ENCODE measurements around the gene SCYL3.
"Not testable (repeated sequence)": the region's sequence is repeated elsewhere in the genome, so short reads cannot be mapped to it uniquely, and the experiment has no call there.

Gene SCYL3

GRCh38 chr1:169890761-169891538, 2.7 kb downstream of the SCYL3 start:
- H3K27ac Mint-ChIP-seq, result peak overlapping the region; percentile 91
- H3K27me3 Mint-ChIP-seq, result no peaks in the 10 kb centered on the region
- H3K9me3 Mint-ChIP-seq, result no peaks in the 10 kb centered on the region
- H3K4me1 Mint-ChIP-seq (ENCODE audit: low read depth), result peaks cover 53% of the 10 kb centered on the region
- peak overlapping the region; percentile 86 for H3K4me3 Mint-ChIP-seq
- H3K36me3 Mint-ChIP-seq (ENCODE audit: low read depth), result peaks cover 30% of the 10 kb centered on the region

GRCh38 chr1:169889871-169890270, 3.8 kb downstream of the SCYL3 start:
- H3K36me3 Mint-ChIP-seq (ENCODE audit: low read depth), result peaks cover 39% of the 10 kb centered on the region
- no peak overlapping the region for H3K4me3 Mint-ChIP-seq
- H3K4me1 Mint-ChIP-seq (ENCODE audit: low read depth), result peaks cover 53% of the 10 kb centered on the region
- H3K27ac Mint-ChIP-seq, result peak overlapping the region; percentile 73
- no peaks in the 10 kb centered on the region for H3K9me3 Mint-ChIP-seq
- H3K27me3 Mint-ChIP-seq, result no peaks in the 10 kb centered on the region

- H3K27ac Mint-ChIP-seq, result no peak overlapping the region
- peaks cover 40% of the 10 kb centered on the region for H3K4me1 Mint-ChIP-seq (ENCODE audit: low read depth)
- H3K27me3 Mint-ChIP-seq, result no peaks in the 10 kb centered on the region
- H3K36me3 Mint-ChIP-seq (ENCODE audit: low read depth), result peaks cover 43% of the 10 kb centered on the region
- no peaks in the 10 kb centered on the region for H3K9me3 Mint-ChIP-seq
- H3K4me3 Mint-ChIP-seq, result no peak overlapping the region
Observed at GRCh38 chr1:169886931-169887330, 6.8 kb downstream of the SCYL3 start.

GRCh38 chr1:169886422-169886821, 7.3 kb downstream of the SCYL3 start:
- Mint-ChIP-seq H3K27me3 (no peaks in the 10 kb centered on the region), H3K4me3 (no peak overlapping the region), H3K4me1 (ENCODE audit: low read depth) (peaks cover 36% of the 10 kb centered on the region), H3K9me3 (no peaks in the 10 kb centered on the region), H3K27ac (no peak overlapping the region), H3K36me3 (ENCODE audit: low read depth) (peaks cover 43% of the 10 kb centered on the region)

GRCh38 chr1:169885207-169885606, 8.5 kb downstream of the SCYL3 start:
- Mint-ChIP-seq H3K27ac (no peak overlapping the region), H3K36me3 (ENCODE audit: low read depth) (peaks cover 39% of the 10 kb centered on the region), H3K4me3 (no peak overlapping the region), H3K4me1 (ENCODE audit: low read depth) (peaks cover 26% of the 10 kb centered on the region), H3K27me3 (no peaks in the 10 kb centered on the region), H3K9me3 (no peaks in the 10 kb centered on the region)

GRCh38 chr1:169884634-169885033, 9.1 kb downstream of the SCYL3 start:
- H3K27me3 Mint-ChIP-seq, result no peaks in the 10 kb centered on the region
- peaks cover 39% of the 10 kb centered on the region for H3K36me3 Mint-ChIP-seq (ENCODE audit: low read depth)
- no peaks in the 10 kb centered on the region for H3K9me3 Mint-ChIP-seq
- H3K4me1 Mint-ChIP-seq (ENCODE audit: low read depth), result peaks cover 22% of the 10 kb centered on the region
- H3K27ac Mint-ChIP-seq, result no peak overlapping the region
- H3K4me3 Mint-ChIP-seq, result no peak overlapping the region

GRCh38 chr1:169882039-169882511, 11.6 kb downstream of the SCYL3 start:
- H3K9me3 Mint-ChIP-seq, result no peaks in the 10 kb centered on the region
- H3K36me3 Mint-ChIP-seq (ENCODE audit: low read depth), result peaks cover 33% of the 10 kb centered on the region
- no peaks in the 10 kb centered on the region for H3K27me3 Mint-ChIP-seq
- H3K4me1 Mint-ChIP-seq (ENCODE audit: low read depth), result peaks cover 17% of the 10 kb centered on the region
- no peak overlapping the region for H3K4me3 Mint-ChIP-seq
- no peak overlapping the region for H3K27ac Mint-ChIP-seq

GRCh38 chr1:169879034-169879840, 14.5 kb downstream of the SCYL3 start:
- Mint-ChIP-seq H3K4me3 (no peak overlapping the region), H3K27me3 (no peaks in the 10 kb centered on the region), H3K27ac (no peak overlapping the region), H3K36me3 (ENCODE audit: low read depth) (peaks cover 33% of the 10 kb centered on the region), H3K4me1 (ENCODE audit: low read depth) (peaks cover 16% of the 10 kb centered on the region), H3K9me3 (no peaks in the 10 kb centered on the region)

GRCh38 chr1:169878498-169878897, 15.2 kb downstream of the SCYL3 start:
- Mint-ChIP-seq H3K9me3 (no peaks in the 10 kb centered on the region), H3K36me3 (ENCODE audit: low read depth) (peaks cover 40% of the 10 kb centered on the region), H3K27ac (no peak overlapping the region), H3K27me3 (no peaks in the 10 kb centered on the region), H3K4me3 (no peak overlapping the region), H3K4me1 (ENCODE audit: low read depth) (peaks cover 23% of the 10 kb centered on the region)

- Mint-ChIP-seq H3K9me3 (no peaks in the 10 kb centered on the region), H3K4me1 (ENCODE audit: low read depth) (peaks cover 23% of the 10 kb centered on the region), H3K4me3 (no peak overlapping the region), H3K27me3 (no peaks in the 10 kb centered on the region), H3K27ac (no peak overlapping the region), H3K36me3 (ENCODE audit: low read depth) (peaks cover 46% of the 10 kb centered on the region)
Observed at GRCh38 chr1:169877800-169878491, 15.8 kb downstream of the SCYL3 start.

- Mint-ChIP-seq H3K9me3 (peaks cover 3% of the 10 kb centered on the region), H3K27me3 (no peaks in the 10 kb centered on the region), H3K4me3 (no peak overlapping the region), H3K36me3 (ENCODE audit: low read depth) (peaks cover 80% of the 10 kb centered on the region), H3K27ac (no peak overlapping the region), H3K4me1 (ENCODE audit: low read depth) (peaks cover 16% of the 10 kb centered on the region)
Observed at GRCh38 chr1:169874229-169874628, 19.5 kb downstream of the SCYL3 start.

- H3K36me3 Mint-ChIP-seq (ENCODE audit: low read depth), result peaks cover 84% of the 10 kb centered on the region
- no peaks in the 10 kb centered on the region for H3K27me3 Mint-ChIP-seq
- peaks cover 3% of the 10 kb centered on the region for H3K9me3 Mint-ChIP-seq
- no peak overlapping the region for H3K27ac Mint-ChIP-seq
- H3K4me3 Mint-ChIP-seq, result no peak overlapping the region
- peaks cover 11% of the 10 kb centered on the region for H3K4me1 Mint-ChIP-seq (ENCODE audit: low read depth)
Observed at GRCh38 chr1:169873582-169874199, 20.0 kb downstream of the SCYL3 start.

- Mint-ChIP-seq H3K4me3 (no peak overlapping the region), H3K27ac (no peak overlapping the region), H3K36me3 (ENCODE audit: low read depth) (peaks cover 87% of the 10 kb centered on the region), H3K9me3 (peaks cover 3% of the 10 kb centered on the region), H3K4me1 (ENCODE audit: low read depth) (peaks cover 9% of the 10 kb centered on the region), H3K27me3 (no peaks in the 10 kb centered on the region)
Observed at GRCh38 chr1:169872906-169873305, 20.8 kb downstream of the SCYL3 start.

GRCh38 chr1:169871988-169872387, 21.7 kb downstream of the SCYL3 start:
- H3K27me3 Mint-ChIP-seq; H3K4me1 Mint-ChIP-seq (ENCODE audit: low read depth); H3K9me3 Mint-ChIP-seq; H3K4me3 Mint-ChIP-seq; H3K27ac Mint-ChIP-seq: not testable (repeated sequence)
- peaks cover 89% of the 10 kb centered on the region for H3K36me3 Mint-ChIP-seq (ENCODE audit: low read depth)

Measured in stimulated activated naive CD8-positive, alpha-beta T cell treated with anti-CD3 and anti-CD28 coated beads, Interleukin-15, Interleukin-2, amounts not matched to agents 100 ng/mL and 50 ng/mL, for 24 hours (primary cell).